GM23248 (cell line): ENCODE measurements around the gene ZKSCAN5.

Experiments
- EZH2 ChIP-seq: fragments of 200-600 bp; sonication (generic); IDR thresholded peaks from 2 replicates; pipeline ENCODE4 v1.6.1; 2018; ENCODE audit warnings: antibody characterized with exemption, mild to moderate bottlenecking; ENCODE audit not compliant: insufficient read depth, poor library complexity, severe bottlenecking
- EZH2phosphoT487 ChIP-seq: fragments of 200-600 bp; sonication (generic); IDR thresholded peaks from 2 replicates; pipeline ENCODE4 v1.6.1; 2018; ENCODE audit warnings: antibody characterized with exemption, moderate library complexity, mild to moderate bottlenecking, low read depth; ENCODE audit not compliant: insufficient read depth

DNA sequence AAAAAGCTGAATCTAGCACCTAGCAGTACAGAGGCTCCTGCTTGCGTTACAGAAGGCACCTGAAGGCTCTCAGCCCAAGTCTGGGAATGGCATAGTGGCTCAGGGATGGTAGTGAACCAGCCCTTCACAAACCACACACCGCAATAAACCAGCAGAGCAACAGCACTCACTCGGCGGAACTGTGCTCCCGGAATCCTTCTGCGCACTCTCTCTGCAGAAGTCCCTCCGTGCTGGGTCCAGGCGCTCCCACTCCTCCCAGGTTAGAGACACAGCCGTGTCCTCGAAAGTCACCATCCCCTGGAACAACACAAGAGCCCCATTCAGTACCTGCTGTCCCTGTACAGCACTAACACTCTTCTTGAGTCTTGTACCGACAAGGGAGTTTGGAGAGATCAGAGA is 5.9 kb upstream of the ZKSCAN5 start:
- TF ChIP-seq EZH2 (no peak), EZH2phosphoT487 (no peak)
